Peyer's patch (tissue), 4 donors: ENCODE data around the gene NRIP1. TPM values are rescaled to one million over a fixed set of nuclear protein-coding genes. Genes with fewer than 3 reads are reported as not detected.

Experiments
- DNase-seq, 3 donors: peaks; one replicate each; pipeline ENCODE4 v3.0.0-alpha.2; 2017 to 2019
- H3K27ac ChIP-seq, 4 donors: fragments of 200-600 bp; sonication (generic); one replicate each; pipeline ENCODE4 v1.5.1; 2016 to 2019
- H3K27me3 ChIP-seq, 2 donors: fragments of 200-600 bp; sonication (generic); one replicate each; pipeline ENCODE4 v1.5.1; 2019
- H3K36me3 ChIP-seq, 3 donors: fragments of 200-600 bp; sonication (generic); one replicate each; pipeline ENCODE4 v1.5.1; 2016 to 2019
- H3K4me1 ChIP-seq, 4 donors: fragments of 200-600 bp; sonication (generic); one replicate each; pipeline ENCODE4 v1.5.1; 2016 to 2019
- H3K4me3 ChIP-seq, 4 donors: fragments of 200-600 bp; sonication (generic); 1 replicate in 3 of 4; 2 replicates in 1 of 4; pipeline ENCODE4 v1.5.1; 2016 to 2019; ENCODE audit warnings: mild to moderate bottlenecking in 1 of 4
- H3K9me3 ChIP-seq, 4 donors: fragments of 200-600 bp; sonication (generic); one replicate each; pipeline ENCODE4 v1.5.1; 2016 to 2019; ENCODE audit warnings: mild to moderate bottlenecking in 1 of 4
- POLR2A ChIP-seq, 2 donors: fragments of 450-650 bp; IDR thresholded peaks; one replicate each; pipeline ENCODE4 v1.5.1; 2017; ENCODE audit warnings: antibody characterized with exemption in 2 of 2, mild to moderate bottlenecking in 2 of 2, moderate library complexity in 2 of 2
- total RNA-seq, 4 donors: library from RNA; depleted of rRNA; stranded (reverse); fragments of >200 nt; gene quantifications; one replicate each; pipeline ENCODE4 v1.1.0, GENCODE V29; 2016
- TF ChIP-seq, protein P1 (sequence below), 6 experiments: fragments of 450-650 bp in 4 of 6; fragments of 200-600 bp in 2 of 6; sonication (generic) in 1 of 6; IDR thresholded peaks; one replicate each; pipeline ENCODE4 v1.5.1; 2017 to 2019; ENCODE audit warnings: antibody characterized with exemption in 6 of 6, mild to moderate bottlenecking in 3 of 6, moderate library complexity in 1 of 6

Gene NRIP1
- total RNA-seq, 4 donors from 2014 or later = 37.4 to 72.9 (median 53.6) TPM

DNA sequence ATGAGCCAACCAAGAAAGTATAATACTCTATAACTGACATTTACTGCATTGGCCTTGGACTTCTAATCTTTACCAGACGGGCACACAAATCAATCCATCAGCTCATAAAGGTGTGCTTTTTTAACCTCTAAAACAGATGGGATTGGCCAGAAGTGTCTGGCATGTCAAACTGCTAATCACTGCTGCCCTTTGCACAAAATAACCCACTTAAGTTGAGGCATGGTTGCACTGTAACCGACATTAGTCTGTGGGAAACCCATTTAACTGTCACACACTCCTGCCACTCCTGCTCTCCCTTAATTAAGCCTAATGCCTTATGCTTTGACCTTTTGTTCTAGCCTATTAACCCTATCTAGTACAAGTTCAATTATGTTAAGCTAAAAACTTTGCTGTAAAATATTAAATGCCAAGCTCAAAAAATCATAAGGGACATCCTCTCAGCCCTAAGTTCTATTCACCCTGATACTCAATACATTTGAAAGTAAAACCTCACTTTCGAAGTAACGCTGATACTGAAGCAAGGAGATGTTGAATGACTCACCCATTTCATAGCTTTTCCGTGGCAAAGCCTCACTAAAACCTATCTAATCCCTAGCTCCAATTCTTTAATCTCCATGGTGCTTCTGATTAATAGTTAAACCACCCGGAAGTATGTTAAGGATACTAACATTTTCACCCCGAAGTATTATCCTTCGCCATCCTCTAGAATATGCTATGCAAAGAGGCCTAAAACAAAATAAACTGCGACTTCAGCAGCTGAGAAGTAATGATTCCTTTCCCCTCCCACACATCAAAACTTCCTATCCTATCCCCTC, 12.9 kb downstream of the NRIP1 start:
- peaks cover 0 to 76% (median 2%) of the 10 kb centered on the region in 4 donors for H3K4me1 ChIP-seq
- H3K27me3 ChIP-seq = no peaks in the 10 kb centered on the region
- no peaks in the 10 kb centered on the region for H3K36me3 ChIP-seq
- no peak for DNase-seq
- peak overlapping the region in 2 of 4 donors; percentile 30 for H3K4me3 ChIP-seq
- peak overlapping the region in 2 of 4 donors; percentile 9 to 80 for H3K27ac ChIP-seq
- TF ChIP-seq POLR2A (IDR thresholded peaks at IDR 0.05) = no peak
- TF ChIP-seq, protein P1, sequence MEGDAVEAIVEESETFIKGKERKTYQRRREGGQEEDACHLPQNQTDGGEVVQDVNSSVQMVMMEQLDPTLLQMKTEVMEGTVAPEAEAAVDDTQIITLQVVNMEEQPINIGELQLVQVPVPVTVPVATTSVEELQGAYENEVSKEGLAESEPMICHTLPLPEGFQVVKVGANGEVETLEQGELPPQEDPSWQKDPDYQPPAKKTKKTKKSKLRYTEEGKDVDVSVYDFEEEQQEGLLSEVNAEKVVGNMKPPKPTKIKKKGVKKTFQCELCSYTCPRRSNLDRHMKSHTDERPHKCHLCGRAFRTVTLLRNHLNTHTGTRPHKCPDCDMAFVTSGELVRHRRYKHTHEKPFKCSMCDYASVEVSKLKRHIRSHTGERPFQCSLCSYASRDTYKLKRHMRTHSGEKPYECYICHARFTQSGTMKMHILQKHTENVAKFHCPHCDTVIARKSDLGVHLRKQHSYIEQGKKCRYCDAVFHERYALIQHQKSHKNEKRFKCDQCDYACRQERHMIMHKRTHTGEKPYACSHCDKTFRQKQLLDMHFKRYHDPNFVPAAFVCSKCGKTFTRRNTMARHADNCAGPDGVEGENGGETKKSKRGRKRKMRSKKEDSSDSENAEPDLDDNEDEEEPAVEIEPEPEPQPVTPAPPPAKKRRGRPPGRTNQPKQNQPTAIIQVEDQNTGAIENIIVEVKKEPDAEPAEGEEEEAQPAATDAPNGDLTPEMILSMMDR (IDR thresholded peaks at IDR 0.05) = no peak
- no peaks in the 10 kb centered on the region for H3K9me3 ChIP-seq

- Histone ChIP-seq H3K27me3 (no peaks in the 10 kb centered on the region), H3K36me3 (no peaks in the 10 kb centered on the region), H3K4me3 (peak overlapping the region in 2 of 4 donors; percentile 13 to 34), H3K4me1 (peaks cover 0 to 68% (median 2%) of the 10 kb centered on the region in 4 donors), H3K9me3 (no peaks in the 10 kb centered on the region), H3K27ac (peak overlapping the region in 2 of 4 donors; percentile 23 to 80)
- DNase-seq = no peak
- TF ChIP-seq POLR2A (IDR thresholded peaks at IDR 0.05) = no peak
- TF ChIP-seq, protein P1 (IDR thresholded peaks at IDR 0.05) = no peak
Measured at GRCh38 chr21:15050568-15051377, 14.0 kb downstream of the NRIP1 start.

DNA sequence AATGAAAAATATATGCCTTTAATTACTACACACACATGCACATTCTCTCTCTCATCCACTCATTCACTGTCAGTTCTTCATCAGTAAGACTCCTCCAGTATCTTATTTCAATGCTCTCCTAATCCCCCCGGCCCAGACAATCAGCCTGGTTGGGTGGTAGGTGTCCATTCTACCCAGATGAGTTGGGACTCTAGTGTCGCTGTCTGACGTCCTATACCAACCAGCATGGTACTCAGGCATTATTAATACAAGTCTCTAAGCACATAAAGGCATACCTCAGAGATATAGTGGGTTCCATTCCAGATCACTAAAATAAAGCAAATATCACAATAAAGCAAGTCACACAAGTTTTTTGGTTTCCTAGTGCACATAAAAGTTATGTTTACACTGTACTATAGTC, 19.8 kb downstream of the NRIP1 start:
- no peak for DNase-seq
- Histone ChIP-seq H3K9me3 (no peaks in the 10 kb centered on the region), H3K4me3 (no peak overlapping the region), H3K27me3 (no peaks in the 10 kb centered on the region), H3K36me3 (peaks cover 0 to 11% (median 0%) of the 10 kb centered on the region in 3 donors), H3K4me1 (peaks cover 0 to 14% (median 0%) of the 10 kb centered on the region in 4 donors), H3K27ac (no peak overlapping the region)
- TF ChIP-seq, protein P1 (IDR thresholded peaks at IDR 0.05) = no peak
- TF ChIP-seq POLR2A (IDR thresholded peaks at IDR 0.05) = no peak

- Histone ChIP-seq H3K27me3 (no peaks in the 10 kb centered on the region), H3K9me3 (no peaks in the 10 kb centered on the region), H3K36me3 (peaks cover 0 to 17% (median 0%) of the 10 kb centered on the region in 3 donors), H3K4me3 (no peak overlapping the region), H3K27ac (no peak overlapping the region), H3K4me1 (peaks cover 0 to 2% (median 0%) of the 10 kb centered on the region in 4 donors)
- no peak for DNase-seq
- no peak for TF ChIP-seq POLR2A (IDR thresholded peaks at IDR 0.05)
- TF ChIP-seq, protein P1 (IDR thresholded peaks at IDR 0.05) = no peak
Measured at GRCh38 chr21:15042531-15042930, 22.3 kb downstream of the NRIP1 start.

DNA sequence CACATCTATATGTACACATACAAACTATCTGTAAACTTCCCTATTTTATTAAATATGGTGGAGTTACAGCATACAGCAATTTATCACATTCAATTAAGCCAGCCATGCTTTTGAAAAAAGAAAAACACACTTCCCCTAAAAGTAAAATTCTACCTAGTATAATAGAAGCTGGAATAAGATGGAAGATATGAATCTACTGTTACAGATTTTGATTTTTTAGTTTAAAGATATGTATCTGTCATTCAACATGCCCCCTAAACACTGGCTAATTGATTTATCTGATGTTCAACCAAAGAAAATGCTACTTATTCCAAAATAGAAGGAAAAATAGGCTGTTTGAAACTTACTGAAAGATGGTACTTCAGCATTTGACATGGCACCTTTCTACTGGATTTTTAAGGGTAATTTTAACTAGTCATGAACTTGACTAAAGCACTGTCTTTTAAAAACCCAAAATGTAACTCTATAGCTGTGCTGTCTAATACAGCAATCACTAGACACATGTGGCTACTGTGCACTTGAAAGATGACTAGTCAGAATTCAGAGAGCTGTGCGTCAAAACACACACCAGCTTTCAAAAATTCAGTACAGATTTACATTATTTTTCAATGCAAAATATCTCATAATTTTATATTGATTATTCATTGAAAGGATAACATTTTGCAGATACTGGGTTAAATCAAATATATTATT, 25.0 kb downstream of the NRIP1 start:
- H3K9me3 ChIP-seq = no peaks in the 10 kb centered on the region
- peaks cover 0 to 6% (median 0%) of the 10 kb centered on the region in 4 donors for H3K4me1 ChIP-seq
- TF ChIP-seq, protein P1 (IDR thresholded peaks at IDR 0.05) = no peak
- TF ChIP-seq POLR2A (IDR thresholded peaks at IDR 0.05) = no peak
- H3K27me3 ChIP-seq = no peaks in the 10 kb centered on the region
- no peak for DNase-seq
- H3K36me3 ChIP-seq = peaks cover 0 to 17% (median 0%) of the 10 kb centered on the region in 3 donors
- H3K4me3 ChIP-seq = no peak overlapping the region
- no peak overlapping the region for H3K27ac ChIP-seq
